Measurements from ENCODE around the gene POMP.
"Not testable (repeated sequence)": the region's sequence is repeated elsewhere in the genome, so short reads cannot be mapped to it uniquely, and the experiment has no call there.

POMP gene

GRCh38 chr13:28638756-28639155 lies 20.2 kb upstream of the POMP start:
- DNase-seq = no peak

- no peak for DNase-seq
Measured at GRCh38 chr13:28640861-28641599, 17.9 kb upstream of the POMP start.

GRCh38 chr13:28641600-28641926 lies 17.4 kb upstream of the POMP start:
- no peak for DNase-seq

- no peak for DNase-seq
Measured at GRCh38 chr13:28650284-28650683, 8.6 kb upstream of the POMP start.

GRCh38 chr13:28651810-28652401 lies 7.0 kb upstream of the POMP start:
- DNase-seq = no peak

GRCh38 chr13:28653111-28653510 lies 5.8 kb upstream of the POMP start:
- no peak for DNase-seq

- no peak for DNase-seq
Measured at GRCh38 chr13:28654276-28654675, 4.7 kb upstream of the POMP start.

GRCh38 chr13:28655561-28655960 lies 3.4 kb upstream of the POMP start:
- no peak for DNase-seq

- no peak for DNase-seq
Measured at GRCh38 chr13:28657784-28658538, 969 bp upstream of the POMP start.

- DNase-seq = no peak
Measured at GRCh38 chr13:28658539-28658795, 463 bp upstream of the POMP start.

GRCh38 chr13:28659621-28659970 lies 666 bp downstream of the POMP start:
- DNase-seq = no peak

- no peak for DNase-seq
Measured at GRCh38 chr13:28666897-28667488, 8.1 kb downstream of the POMP start.

- DNase-seq = no peak
Measured at GRCh38 chr13:28671126-28671792, 12.3 kb downstream of the POMP start.

GRCh38 chr13:28678809-28679208 lies 19.9 kb downstream of the POMP start:
- DNase-seq = no peak

GRCh38 chr13:28679628-28680027 lies 20.7 kb downstream of the POMP start:
- DNase-seq = no peak

- DNase-seq = no peak
Measured at GRCh38 chr13:28680541-28680940, 21.6 kb downstream of the POMP start.

GRCh38 chr13:28683169-28683568 lies 24.2 kb downstream of the POMP start:
- DNase-seq = not testable (repeated sequence)

GRCh38 chr13:28684257-28684656 lies 25.3 kb downstream of the POMP start:
- DNase-seq = no peak

- no peak for DNase-seq
Measured at GRCh38 chr13:28685114-28685513, 26.2 kb downstream of the POMP start.

GRCh38 chr13:28685892-28686291 lies 27.0 kb downstream of the POMP start:
- no peak for DNase-seq

GRCh38 chr13:28693605-28694491 lies 34.9 kb downstream of the POMP start:
- not testable (repeated sequence) for DNase-seq

GRCh38 chr13:28697441-28697840 lies 38.5 kb downstream of the POMP start:
- DNase-seq = no peak

- no peak for DNase-seq
Measured at GRCh38 chr13:28699246-28699645, 40.3 kb downstream of the POMP start.
